Neural progenitor cell (in vitro differentiated cells): Measurements from ENCODE around the gene PRSS50. TPM values are rescaled to one million over a fixed set of nuclear protein-coding genes. Genes with fewer than 3 reads are reported as not detected.

Experiments
- DNase-seq: peaks from one replicate; pipeline ENCODE4 v3.0.0-alpha.2; 2016; ENCODE audit warnings: low spot score
- H2AFZ ChIP-seq: fragments of 200-600 bp; sonication (generic); replicated peaks from 2 replicates; pipeline ENCODE4 v1.6.1; 2016; ENCODE audit warnings: antibody characterized with exemption
- H3F3A ChIP-seq: fragments of 200-600 bp; sonication (generic); 2 replicates; pipeline ENCODE4 v1.6.1; 2016; ENCODE audit warnings: antibody characterized with exemption, low read depth
- H3K27ac ChIP-seq: fragments of 200-600 bp; sonication (generic); 2 replicates; pipeline ENCODE4 v1.5.1; 2016; ENCODE audit warnings: mild to moderate bottlenecking
- H3K27me3 ChIP-seq: fragments of 200-600 bp; sonication (generic); 2 replicates; pipeline ENCODE4 v1.6.1; 2016; ENCODE audit warnings: mild to moderate bottlenecking, moderate library complexity
- H3K36me3 ChIP-seq: fragments of 200-600 bp; sonication (generic); 2 replicates; pipeline ENCODE4 v1.5.1; 2016
- H3K4me1 ChIP-seq: fragments of 200-600 bp; sonication (generic); 2 replicates; pipeline ENCODE4 v1.6.1; 2016; ENCODE audit warnings: mixed run types
- H3K4me2 ChIP-seq: fragments of 200-600 bp; sonication (generic); 2 replicates; pipeline ENCODE4 v1.6.1; 2016
- H3K4me3 ChIP-seq: fragments of 200-600 bp; sonication (generic); 2 replicates; pipeline ENCODE4 v1.5.1; 2016
- H3K79me2 ChIP-seq: fragments of 200-600 bp; sonication (generic); 2 replicates; pipeline ENCODE4 v1.6.1; 2016; ENCODE audit warnings: low read depth
- H3K9ac ChIP-seq: fragments of 200-600 bp; sonication (generic); 2 replicates; pipeline ENCODE4 v1.6.1; 2016
- H3K9me3 ChIP-seq: fragments of 200-600 bp; sonication (generic); 2 replicates; pipeline ENCODE4 v1.5.1; 2016; ENCODE audit warnings: low read depth
- H4K20me1 ChIP-seq: fragments of 200-600 bp; sonication (generic); 2 replicates; pipeline ENCODE4 v1.6.1; 2016; ENCODE audit warnings: low read depth
- H3K27ac Mint-ChIP-seq: 3 replicates; pipeline ENCODE4 v1.8.0; 2021; ENCODE audit warnings: mixed read lengths
- H3K27me3 Mint-ChIP-seq: 2 replicates; pipeline ENCODE4 v1.8.0; 2022; ENCODE audit warnings: low read depth, mild to moderate bottlenecking, inconsistent platforms, moderate library complexity, mixed read lengths; ENCODE audit not compliant: insufficient read depth
- H3K36me3 Mint-ChIP-seq: 3 replicates; pipeline ENCODE4 v1.8.0; 2021; ENCODE audit warnings: mixed read lengths
- H3K4me1 Mint-ChIP-seq: 3 replicates; pipeline ENCODE4 v1.8.0; 2021; ENCODE audit warnings: mixed read lengths
- H3K4me3 Mint-ChIP-seq: 3 replicates; pipeline ENCODE4 v1.8.0; 2021; ENCODE audit warnings: mild to moderate bottlenecking, moderate library complexity, mixed read lengths
- H3K9me3 Mint-ChIP-seq: 3 replicates; pipeline ENCODE4 v1.8.0; 2020; ENCODE audit warnings: mixed read lengths
- CTCF ChIP-seq: fragments of 200-600 bp; sonication (generic); IDR thresholded peaks from 2 replicates; pipeline ENCODE4 v1.5.1; 2017; ENCODE audit warnings: antibody characterized with exemption, mild to moderate bottlenecking
- EZH2 ChIP-seq: fragments of 200-600 bp; sonication (generic); IDR thresholded peaks from 2 replicates; pipeline ENCODE4 v1.6.1; 2017; ENCODE audit warnings: antibody characterized with exemption, mild to moderate bottlenecking, moderate library complexity
- EZH2phosphoT487 ChIP-seq: fragments of 200-600 bp; sonication (generic); IDR thresholded peaks from 2 replicates; pipeline ENCODE4 v1.6.1; 2017; ENCODE audit warnings: antibody characterized with exemption
- total RNA-seq: library from RNA; depleted of rRNA; stranded (reverse); fragments of >200 nt; gene quantifications from 2 replicates; pipeline ENCODE4 v1.2.3, GENCODE V29; 2015; ENCODE audit warnings: low replicate concordance

PRSS50 gene
- total RNA-seq, 1 donor from 2014 or later, result 0.28 TPM

GRCh38 chr3:46750555-46751038 lies 32.9 kb upstream of the PRSS50 start:
- no peaks in the 10 kb centered on the region for H3K9me3 ChIP-seq
- H3F3A ChIP-seq, result no peaks in the 10 kb centered on the region
- H3K4me3 ChIP-seq, result no peak overlapping the region
- H3K27ac Mint-ChIP-seq, result no peak overlapping the region
- no peaks in the 10 kb centered on the region for H3K36me3 ChIP-seq
- DNase-seq, result no peak
- H3K4me3 Mint-ChIP-seq, result no peak overlapping the region
- no peaks in the 10 kb centered on the region for H3K4me1 Mint-ChIP-seq
- H3K79me2 ChIP-seq, result no peaks in the 10 kb centered on the region
- no peak overlapping the region for H3K27ac ChIP-seq
- H3K9me3 Mint-ChIP-seq, result no peaks in the 10 kb centered on the region
- H3K9ac ChIP-seq, result no peak overlapping the region
- H4K20me1 ChIP-seq, result no peaks in the 10 kb centered on the region
- no peaks in the 10 kb centered on the region for H3K27me3 ChIP-seq
- no peak overlapping the region for H3K4me2 ChIP-seq
- no peaks in the 10 kb centered on the region for H3K4me1 ChIP-seq
- H3K27me3 Mint-ChIP-seq, result peaks cover 7% of the 10 kb centered on the region
- TF ChIP-seq EZH2, result no peak
- TF ChIP-seq EZH2phosphoT487, result no peak
- no peak for TF ChIP-seq CTCF
- no peak overlapping the region for H2AFZ ChIP-seq
- no peaks in the 10 kb centered on the region for H3K36me3 Mint-ChIP-seq

GRCh38 chr3:46749129-46749528 lies 31.5 kb upstream of the PRSS50 start:
- H3K9me3 Mint-ChIP-seq, result no peaks in the 10 kb centered on the region
- no peaks in the 10 kb centered on the region for H3F3A ChIP-seq
- H3K36me3 ChIP-seq, result no peaks in the 10 kb centered on the region
- peaks cover 3% of the 10 kb centered on the region for H3K27me3 Mint-ChIP-seq
- no peaks in the 10 kb centered on the region for H3K36me3 Mint-ChIP-seq
- H2AFZ ChIP-seq, result no peak overlapping the region
- H3K27ac Mint-ChIP-seq, result no peak overlapping the region
- no peak overlapping the region for H3K27ac ChIP-seq
- H3K27me3 ChIP-seq, result no peaks in the 10 kb centered on the region
- no peaks in the 10 kb centered on the region for H3K4me1 Mint-ChIP-seq
- no peak overlapping the region for H3K4me3 Mint-ChIP-seq
- no peaks in the 10 kb centered on the region for H3K9me3 ChIP-seq
- H3K4me2 ChIP-seq, result no peak overlapping the region
- no peaks in the 10 kb centered on the region for H3K4me1 ChIP-seq
- H3K79me2 ChIP-seq, result no peaks in the 10 kb centered on the region
- TF ChIP-seq EZH2 (no peak), EZH2phosphoT487 (no peak), CTCF (no peak)
- no peaks in the 10 kb centered on the region for H4K20me1 ChIP-seq
- no peak overlapping the region for H3K4me3 ChIP-seq
- DNase-seq, result no peak
- no peak overlapping the region for H3K9ac ChIP-seq

- Histone ChIP-seq H3F3A (no peaks in the 10 kb centered on the region), H3K9me3 (no peaks in the 10 kb centered on the region), H3K9ac (no peak overlapping the region), H3K4me2 (no peak overlapping the region), H3K4me3 (no peak overlapping the region), H4K20me1 (no peaks in the 10 kb centered on the region), H3K27ac (no peak overlapping the region), H3K4me1 (no peaks in the 10 kb centered on the region), H2AFZ (no peak overlapping the region), H3K79me2 (no peaks in the 10 kb centered on the region), H3K36me3 (no peaks in the 10 kb centered on the region), H3K27me3 (no peaks in the 10 kb centered on the region)
- H3K9me3 Mint-ChIP-seq, result no peaks in the 10 kb centered on the region
- no peak overlapping the region for H3K4me3 Mint-ChIP-seq
- H3K27me3 Mint-ChIP-seq, result peaks cover 3% of the 10 kb centered on the region
- no peak overlapping the region for H3K27ac Mint-ChIP-seq
- peaks cover 4% of the 10 kb centered on the region for H3K4me1 Mint-ChIP-seq
- no peaks in the 10 kb centered on the region for H3K36me3 Mint-ChIP-seq
- DNase-seq, result no peak
- TF ChIP-seq EZH2 (no peak), EZH2phosphoT487 (no peak), CTCF (no peak)
These were observed 30.5 kb upstream of the PRSS50 start for GRCh38 chr3:46748170-46748569.
